Testis (tissue), 3 donors: Measurements from ENCODE around the gene SPOCK2. TPM values are rescaled to one million over a fixed set of nuclear protein-coding genes. Genes with fewer than 3 reads are reported as not detected.

ENCODE experiments used
- DNase-seq: peaks from one replicate; pipeline ENCODE4 v3.0.0-alpha.2; 2019
- H3K27ac ChIP-seq, 2 donors: fragments of 200-600 bp; sonication (generic); one replicate each; pipeline ENCODE4 v1.5.1; 2019
- H3K27me3 ChIP-seq: fragments of 200-600 bp; sonication (generic); one replicate; pipeline ENCODE4 v1.5.1; 2019
- H3K36me3 ChIP-seq: fragments of 200-600 bp; sonication (generic); one replicate; pipeline ENCODE4 v1.5.1; 2017; ENCODE audit warnings: low read depth; ENCODE audit errors: missing control alignments
- H3K4me1 ChIP-seq: fragments of 200-600 bp; sonication (generic); one replicate; pipeline ENCODE4 v1.5.1; 2019
- H3K4me3 ChIP-seq, 2 donors: fragments of 200-600 bp; sonication (generic); one replicate each; pipeline ENCODE4 v1.5.1; 2017 to 2019
- H3K9me3 ChIP-seq: fragments of 200-600 bp; sonication (generic); one replicate; pipeline ENCODE4 v1.5.1; 2017
- POLR2A ChIP-seq: fragments of 450-650 bp; IDR thresholded peaks from one replicate; pipeline ENCODE4 v1.6.1; 2017; ENCODE audit warnings: antibody characterized with exemption, mild to moderate bottlenecking, moderate library complexity
- WGBS, 2 donors: methylation state at CpG; one replicate each; pipeline ENCODE4 v1.1.5; 2018; 5-methylcytosine and 5-hydroxymethylcytosine counted together
- intact Hi-C: fragments of 100-400 bp; cut with DNase I; formaldehyde crosslinking; loops from one replicate; pipeline ENCODE4 v1.15.1; 2023; ENCODE audit warnings: low total_unique reads
- polyA plus RNA-seq: library from polyadenylated mRNA; stranded (reverse); fragments of 350-450 nt; fragmentation: Illumina TruSeq; extraction: RNeasy Lipid Tissue Mini Kit (QIAGEN cat#74804); gene quantifications from one replicate; pipeline ENCODE4 v1.2.3, GENCODE V29; 2014; ENCODE audit warnings: low read depth, low replicate concordance; ENCODE audit not compliant: insufficient read depth
- total RNA-seq, 2 donors: library from RNA; depleted of rRNA; stranded (reverse); fragments of >200 nt; gene quantifications; one replicate each; pipeline ENCODE4 v1.2.3, GENCODE V29; 2016
- TF ChIP-seq, protein P1 (sequence below), 3 experiments: fragments of 450-650 bp in 2 of 3; fragments of 200-600 bp in 1 of 3; sonication (generic) in 1 of 3; IDR thresholded peaks; one replicate each; pipeline ENCODE4 v1.5.1; 2016 to 2019; ENCODE audit warnings: antibody characterized with exemption in 3 of 3, mild to moderate bottlenecking in 2 of 3, moderate library complexity in 1 of 3

SPOCK2 gene
- total and polyA plus RNA-seq, 3 donors from 2014 or later = 73.6 to 212 (median 113) TPM

- WGBS, 2 donors = 75 to 83% methylated on average over 8 of the region's 8 CpGs
- no peak overlapping the region for H3K4me3 ChIP-seq
- no peaks in the 10 kb centered on the region for H3K36me3 ChIP-seq
- no peaks in the 10 kb centered on the region for H3K27me3 ChIP-seq
- DNase-seq = no peak
- no peaks in the 10 kb centered on the region for H3K9me3 ChIP-seq
- no peak overlapping the region for H3K27ac ChIP-seq
- TF ChIP-seq POLR2A = no peak
- TF ChIP-seq, protein P1, sequence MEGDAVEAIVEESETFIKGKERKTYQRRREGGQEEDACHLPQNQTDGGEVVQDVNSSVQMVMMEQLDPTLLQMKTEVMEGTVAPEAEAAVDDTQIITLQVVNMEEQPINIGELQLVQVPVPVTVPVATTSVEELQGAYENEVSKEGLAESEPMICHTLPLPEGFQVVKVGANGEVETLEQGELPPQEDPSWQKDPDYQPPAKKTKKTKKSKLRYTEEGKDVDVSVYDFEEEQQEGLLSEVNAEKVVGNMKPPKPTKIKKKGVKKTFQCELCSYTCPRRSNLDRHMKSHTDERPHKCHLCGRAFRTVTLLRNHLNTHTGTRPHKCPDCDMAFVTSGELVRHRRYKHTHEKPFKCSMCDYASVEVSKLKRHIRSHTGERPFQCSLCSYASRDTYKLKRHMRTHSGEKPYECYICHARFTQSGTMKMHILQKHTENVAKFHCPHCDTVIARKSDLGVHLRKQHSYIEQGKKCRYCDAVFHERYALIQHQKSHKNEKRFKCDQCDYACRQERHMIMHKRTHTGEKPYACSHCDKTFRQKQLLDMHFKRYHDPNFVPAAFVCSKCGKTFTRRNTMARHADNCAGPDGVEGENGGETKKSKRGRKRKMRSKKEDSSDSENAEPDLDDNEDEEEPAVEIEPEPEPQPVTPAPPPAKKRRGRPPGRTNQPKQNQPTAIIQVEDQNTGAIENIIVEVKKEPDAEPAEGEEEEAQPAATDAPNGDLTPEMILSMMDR (IDR thresholded peaks at IDR 0.05) = no peak
- H3K4me1 ChIP-seq = peaks cover 43% of the 10 kb centered on the region
- intact Hi-C loops = no loop called here
These were observed 72.5 kb downstream of the SPOCK2 start for GRCh38 chr10:72015841-72016240.

GRCh38 chr10:72014785-72015480 lies 73.4 kb downstream of the SPOCK2 start:
- H3K27ac ChIP-seq = no peak overlapping the region
- DNase-seq = no peak
- WGBS, 2 donors = 84 to 85% methylated on average over 9 to 10 of the region's 10 CpGs
- no peaks in the 10 kb centered on the region for H3K36me3 ChIP-seq
- H3K9me3 ChIP-seq = no peaks in the 10 kb centered on the region
- no peak overlapping the region for H3K4me3 ChIP-seq
- peaks cover 51% of the 10 kb centered on the region for H3K4me1 ChIP-seq
- intact Hi-C loops = no loop called here
- no peaks in the 10 kb centered on the region for H3K27me3 ChIP-seq
- TF ChIP-seq, protein P1 (IDR thresholded peaks at IDR 0.05) = no peak
- no peak for TF ChIP-seq POLR2A

DNA sequence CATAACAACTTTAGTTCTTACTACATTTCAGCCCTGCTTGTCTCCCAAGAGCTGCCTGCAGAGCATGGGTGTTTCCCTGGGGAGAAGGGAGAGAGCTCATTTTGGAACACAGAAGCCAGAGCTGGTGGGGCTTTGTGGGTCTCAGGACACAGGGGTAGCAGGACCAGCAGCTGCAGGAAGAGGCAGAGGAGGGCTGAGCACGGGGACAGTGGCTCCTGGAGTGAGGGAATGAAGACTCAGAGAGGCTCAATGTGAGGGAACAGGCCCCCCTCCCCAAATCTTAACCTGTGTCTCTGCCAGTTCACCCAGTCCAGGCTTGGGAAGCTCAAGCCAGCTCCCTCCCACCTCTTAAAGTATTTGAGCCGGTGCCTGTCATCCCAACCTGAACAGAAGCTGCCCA lies 74.2 kb downstream of the SPOCK2 start:
- Histone ChIP-seq H3K27me3 (no peaks in the 10 kb centered on the region), H3K27ac (peak overlapping the region in 1 of 2 donors; percentile 50), H3K4me3 (no peak overlapping the region), H3K4me1 (peaks cover 58% of the 10 kb centered on the region), H3K9me3 (no peaks in the 10 kb centered on the region), H3K36me3 (no peaks in the 10 kb centered on the region)
- 38 to 60% methylated on average over 2 of the region's 2 CpGs for WGBS, 2 donors
- no peak for DNase-seq
- intact Hi-C loops = no loop called here
- TF ChIP-seq POLR2A = no peak
- TF ChIP-seq, protein P1 (IDR thresholded peaks at IDR 0.05) = no peak

DNA sequence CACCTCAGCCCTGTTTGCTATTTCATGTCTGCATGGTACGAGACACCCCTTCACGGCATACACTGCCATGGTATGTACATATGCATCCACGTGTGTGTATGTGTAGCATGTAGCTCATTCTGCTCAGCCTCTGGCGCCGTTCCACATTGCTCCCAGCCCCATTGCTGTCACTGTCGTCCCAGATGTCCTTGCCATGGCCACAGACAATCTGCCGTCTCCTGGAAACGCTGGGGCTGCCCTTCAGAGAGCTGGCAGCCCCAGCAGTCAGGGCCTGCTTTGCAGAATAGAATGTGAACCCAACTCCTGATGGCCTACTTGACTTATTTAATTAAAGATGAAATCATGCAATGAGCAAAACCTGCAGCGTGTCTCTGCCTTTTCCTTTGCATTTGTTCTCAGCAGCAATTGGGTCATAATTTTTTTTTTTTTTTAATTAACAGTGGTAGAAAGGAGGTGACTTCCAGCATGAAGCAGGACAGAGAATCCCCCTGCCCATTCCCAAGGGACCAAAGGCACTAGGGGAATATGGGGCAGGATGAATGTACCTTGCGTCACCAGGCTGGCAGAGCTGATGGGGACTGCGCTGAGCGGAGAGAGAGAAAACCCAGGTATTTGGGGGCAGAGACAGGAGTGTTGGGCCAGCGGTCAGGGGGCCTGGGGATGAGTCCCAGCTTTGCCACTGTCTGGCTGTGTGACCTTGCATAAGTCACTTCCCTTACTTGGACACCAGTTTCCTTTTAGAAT lies 75.0 kb downstream of the SPOCK2 start:
- Histone ChIP-seq H3K27ac (peak overlapping the region in 1 of 2 donors; percentile 50), H3K27me3 (no peaks in the 10 kb centered on the region), H3K9me3 (no peaks in the 10 kb centered on the region), H3K4me3 (no peak overlapping the region), H3K36me3 (no peaks in the 10 kb centered on the region), H3K4me1 (peaks cover 67% of the 10 kb centered on the region)
- TF ChIP-seq, protein P1 (IDR thresholded peaks at IDR 0.05) = no peak
- no peak for TF ChIP-seq POLR2A
- 68 to 78% methylated on average over 13 of the region's 13 CpGs for WGBS, 2 donors
- intact Hi-C loops = no loop called here
- DNase-seq = no peak
